ENCODE data around the gene RIN1. TPM values are rescaled to one million over a fixed set of nuclear protein-coding genes. Genes with fewer than 3 reads are reported as not detected.

Gene RIN1
- total and polyA plus RNA-seq, 2 of the 13 experiments (the other 11 are each of a cell fraction or from before 2014, with no cell fraction given): 2.4 to 4.1 TPM

DNA sequence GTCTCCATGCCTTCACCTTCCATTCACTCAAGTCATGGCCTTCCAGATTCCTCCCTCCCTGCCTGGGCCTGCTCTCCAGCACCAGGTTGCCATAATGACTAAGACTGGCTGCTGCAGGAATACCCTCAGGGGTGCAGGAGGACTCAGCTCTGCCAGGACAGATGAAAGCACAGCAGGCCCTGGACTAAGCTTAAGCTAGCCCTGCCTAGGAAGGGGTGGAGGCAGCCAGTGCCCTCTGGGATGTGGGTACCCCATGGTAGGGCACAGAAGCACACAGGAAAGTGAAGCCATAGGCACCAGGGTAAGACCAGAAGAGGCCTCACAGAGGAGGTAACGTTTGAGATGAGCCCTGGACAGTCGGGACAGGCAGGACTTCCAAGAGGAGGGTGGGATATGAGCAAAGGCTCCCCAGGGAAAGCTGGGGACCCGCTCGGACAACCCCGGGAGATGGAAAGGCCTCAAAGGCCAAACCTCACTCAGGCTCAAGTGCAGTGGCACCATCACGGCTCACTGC lies 3.0 kb upstream of the RIN1 start:
- CTCF ChIA-PET (ENCODE audit: low intra/inter-chr PET ratio, low total read pairs): no interaction called here
- Histone ChIP-seq H3K9ac (ENCODE audit: insufficient read depth, low read depth, low read length) (no peak overlapping the region), H3K4me3 (replicated peaks in 1 of 3; ENCODE audit: insufficient read depth in 1 of 3, low read depth in 2 of 3, low read length in 3 of 3) (no peak overlapping the region), H3K27ac (ENCODE audit: extremely low read length, insufficient read depth, low read length) (no peak overlapping the region), H3K79me2 (ENCODE audit: insufficient read depth, low read length) (peaks cover 12% of the 10 kb centered on the region), H3K9me3 (ENCODE audit: low read length) (no peaks in the 10 kb centered on the region), H3K36me3 (replicated peaks in 1 of 2; ENCODE audit: control insufficient read depth in 1 of 2, insufficient read depth in 2 of 2, low read length in 2 of 2) (peaks cover 19 to 29% of the 10 kb centered on the region in 2 experiments; a peak in 4 of 5 replicates), H4K20me1 (ENCODE audit: insufficient read depth, low read length) (no peaks in the 10 kb centered on the region), H3K4me2 (ENCODE audit: low read depth, low read length) (no peak overlapping the region), H3K4me1 (ENCODE audit: insufficient read depth, low read length) (peaks cover 32% of the 10 kb centered on the region), H2AFZ (ENCODE audit: low read length) (no peak overlapping the region), H3K27me3 (ENCODE audit: control insufficient read depth in 1 of 2, insufficient read depth in 2 of 2, low read length in 2 of 2) (no peaks in the 10 kb centered on the region; a peak in 1 of 5 replicates)
- no peak for ATAC-seq
- DNase-seq (ENCODE audit: low spot score): no peak
- POLR2A ChIA-PET: interaction anchor here (1.3 kb wide), 1 partner anchor 50 kb away, joined by 3 read pairs; the partner anchor contains the start of gene YIF1A
- no peak for FAIRE-seq
- BruUV-seq (replicated peaks): no TSS peak
- intact Hi-C loops (cut with micrococcal nuclease; ENCODE audit: unreplicated experiment): no loop called here
- in situ Hi-C loops (cut with HindIII; ENCODE audit: extremely low pct_ligation_motif_present, low pct_unique_long_range_greater_than_20kb): no loop called here
- 89% methylated on average over 5 of the region's 6 CpGs for WGBS (ENCODE audit: low lambda C conversion rate)
- TF ChIP-seq ASH2L (IDR thresholded peaks at IDR 0.05; ENCODE audit: insufficient read length, low read depth, low read length) (no peak), RFX1 (IDR thresholded peaks at IDR 0.05) (no peak), ZNF747 (CRISPR knock-in tag; IDR thresholded peaks at IDR 0.05; ENCODE audit: borderline replicate concordance) (no peak), ZNF850 (CRISPR knock-in tag; conservative IDR thresholded peaks at IDR 0.05) (no peak), SOX6 (IDR thresholded peaks at IDR 0.05) (no peak), SOX6 (CRISPR knock-in tag; IDR thresholded peaks at IDR 0.05) (no peak)
- TF ChIP-seq, protein P1, sequence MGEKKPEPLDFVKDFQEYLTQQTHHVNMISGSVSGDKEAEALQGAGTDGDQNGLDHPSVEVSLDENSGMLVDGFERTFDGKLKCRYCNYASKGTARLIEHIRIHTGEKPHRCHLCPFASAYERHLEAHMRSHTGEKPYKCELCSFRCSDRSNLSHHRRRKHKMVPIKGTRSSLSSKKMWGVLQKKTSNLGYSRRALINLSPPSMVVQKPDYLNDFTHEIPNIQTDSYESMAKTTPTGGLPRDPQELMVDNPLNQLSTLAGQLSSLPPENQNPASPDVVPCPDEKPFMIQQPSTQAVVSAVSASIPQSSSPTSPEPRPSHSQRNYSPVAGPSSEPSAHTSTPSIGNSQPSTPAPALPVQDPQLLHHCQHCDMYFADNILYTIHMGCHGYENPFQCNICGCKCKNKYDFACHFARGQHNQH (CRISPR knock-in tag; IDR thresholded peaks at IDR 0.05): no peak
- TF ChIP-seq, protein P2, sequence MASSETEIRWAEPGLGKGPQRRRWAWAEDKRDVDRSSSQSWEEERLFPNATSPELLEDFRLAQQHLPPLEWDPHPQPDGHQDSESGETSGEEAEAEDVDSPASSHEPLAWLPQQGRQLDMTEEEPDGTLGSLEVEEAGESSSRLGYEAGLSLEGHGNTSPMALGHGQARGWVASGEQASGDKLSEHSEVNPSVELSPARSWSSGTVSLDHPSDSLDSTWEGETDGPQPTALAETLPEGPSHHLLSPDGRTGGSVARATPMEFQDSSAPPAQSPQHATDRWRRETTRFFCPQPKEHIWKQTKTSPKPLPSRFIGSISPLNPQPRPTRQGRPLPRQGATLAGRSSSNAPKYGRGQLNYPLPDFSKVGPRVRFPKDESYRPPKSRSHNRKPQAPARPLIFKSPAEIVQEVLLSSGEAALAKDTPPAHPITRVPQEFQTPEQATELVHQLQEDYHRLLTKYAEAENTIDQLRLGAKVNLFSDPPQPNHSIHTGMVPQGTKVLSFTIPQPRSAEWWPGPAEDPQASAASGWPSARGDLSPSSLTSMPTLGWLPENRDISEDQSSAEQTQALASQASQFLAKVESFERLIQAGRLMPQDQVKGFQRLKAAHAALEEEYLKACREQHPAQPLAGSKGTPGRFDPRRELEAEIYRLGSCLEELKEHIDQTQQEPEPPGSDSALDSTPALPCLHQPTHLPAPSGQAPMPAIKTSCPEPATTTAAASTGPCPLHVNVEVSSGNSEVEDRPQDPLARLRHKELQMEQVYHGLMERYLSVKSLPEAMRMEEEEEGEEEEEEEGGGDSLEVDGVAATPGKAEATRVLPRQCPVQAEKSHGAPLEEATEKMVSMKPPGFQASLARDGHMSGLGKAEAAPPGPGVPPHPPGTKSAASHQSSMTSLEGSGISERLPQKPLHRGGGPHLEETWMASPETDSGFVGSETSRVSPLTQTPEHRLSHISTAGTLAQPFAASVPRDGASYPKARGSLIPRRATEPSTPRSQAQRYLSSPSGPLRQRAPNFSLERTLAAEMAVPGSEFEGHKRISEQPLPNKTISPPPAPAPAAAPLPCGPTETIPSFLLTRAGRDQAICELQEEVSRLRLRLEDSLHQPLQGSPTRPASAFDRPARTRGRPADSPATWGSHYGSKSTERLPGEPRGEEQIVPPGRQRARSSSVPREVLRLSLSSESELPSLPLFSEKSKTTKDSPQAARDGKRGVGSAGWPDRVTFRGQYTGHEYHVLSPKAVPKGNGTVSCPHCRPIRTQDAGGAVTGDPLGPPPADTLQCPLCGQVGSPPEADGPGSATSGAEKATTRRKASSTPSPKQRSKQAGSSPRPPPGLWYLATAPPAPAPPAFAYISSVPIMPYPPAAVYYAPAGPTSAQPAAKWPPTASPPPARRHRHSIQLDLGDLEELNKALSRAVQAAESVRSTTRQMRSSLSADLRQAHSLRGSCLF (CRISPR knock-in tag; IDR thresholded peaks at IDR 0.05; ENCODE audit: borderline replicate concordance): no peak
- TF ChIP-seq, protein P3, sequence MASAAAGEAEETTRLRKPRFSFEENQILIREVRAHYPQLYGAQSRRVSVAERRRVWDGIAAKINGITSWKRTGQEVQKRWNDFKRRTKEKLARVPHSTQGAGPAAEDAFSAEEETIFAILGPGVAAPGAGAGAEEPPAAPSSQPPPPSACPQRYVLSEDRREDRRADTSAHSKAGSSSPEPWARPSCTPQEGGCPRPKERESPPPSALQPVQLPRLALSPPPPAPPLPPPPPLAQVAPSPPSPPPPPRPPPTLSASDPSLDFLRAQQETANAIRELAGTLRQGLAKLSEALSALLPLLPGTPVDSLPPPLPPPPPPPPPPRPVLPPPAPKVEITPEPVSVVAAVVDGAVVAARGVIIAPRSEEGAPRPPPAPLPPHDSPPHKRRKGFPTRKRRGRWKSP (CRISPR knock-in tag; IDR thresholded peaks at IDR 0.05): no peak
- TF ChIP-seq, protein P4, sequence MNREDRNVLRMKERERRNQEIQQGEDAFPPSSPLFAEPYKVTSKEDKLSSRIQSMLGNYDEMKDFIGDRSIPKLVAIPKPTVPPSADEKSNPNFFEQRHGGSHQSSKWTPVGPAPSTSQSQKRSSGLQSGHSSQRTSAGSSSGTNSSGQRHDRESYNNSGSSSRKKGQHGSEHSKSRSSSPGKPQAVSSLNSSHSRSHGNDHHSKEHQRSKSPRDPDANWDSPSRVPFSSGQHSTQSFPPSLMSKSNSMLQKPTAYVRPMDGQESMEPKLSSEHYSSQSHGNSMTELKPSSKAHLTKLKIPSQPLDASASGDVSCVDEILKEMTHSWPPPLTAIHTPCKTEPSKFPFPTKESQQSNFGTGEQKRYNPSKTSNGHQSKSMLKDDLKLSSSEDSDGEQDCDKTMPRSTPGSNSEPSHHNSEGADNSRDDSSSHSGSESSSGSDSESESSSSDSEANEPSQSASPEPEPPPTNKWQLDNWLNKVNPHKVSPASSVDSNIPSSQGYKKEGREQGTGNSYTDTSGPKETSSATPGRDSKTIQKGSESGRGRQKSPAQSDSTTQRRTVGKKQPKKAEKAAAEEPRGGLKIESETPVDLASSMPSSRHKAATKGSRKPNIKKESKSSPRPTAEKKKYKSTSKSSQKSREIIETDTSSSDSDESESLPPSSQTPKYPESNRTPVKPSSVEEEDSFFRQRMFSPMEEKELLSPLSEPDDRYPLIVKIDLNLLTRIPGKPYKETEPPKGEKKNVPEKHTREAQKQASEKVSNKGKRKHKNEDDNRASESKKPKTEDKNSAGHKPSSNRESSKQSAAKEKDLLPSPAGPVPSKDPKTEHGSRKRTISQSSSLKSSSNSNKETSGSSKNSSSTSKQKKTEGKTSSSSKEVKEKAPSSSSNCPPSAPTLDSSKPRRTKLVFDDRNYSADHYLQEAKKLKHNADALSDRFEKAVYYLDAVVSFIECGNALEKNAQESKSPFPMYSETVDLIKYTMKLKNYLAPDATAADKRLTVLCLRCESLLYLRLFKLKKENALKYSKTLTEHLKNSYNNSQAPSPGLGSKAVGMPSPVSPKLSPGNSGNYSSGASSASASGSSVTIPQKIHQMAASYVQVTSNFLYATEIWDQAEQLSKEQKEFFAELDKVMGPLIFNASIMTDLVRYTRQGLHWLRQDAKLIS (CRISPR knock-in tag; IDR thresholded peaks at IDR 0.05): no peak
- TF ChIP-seq, protein P5, sequence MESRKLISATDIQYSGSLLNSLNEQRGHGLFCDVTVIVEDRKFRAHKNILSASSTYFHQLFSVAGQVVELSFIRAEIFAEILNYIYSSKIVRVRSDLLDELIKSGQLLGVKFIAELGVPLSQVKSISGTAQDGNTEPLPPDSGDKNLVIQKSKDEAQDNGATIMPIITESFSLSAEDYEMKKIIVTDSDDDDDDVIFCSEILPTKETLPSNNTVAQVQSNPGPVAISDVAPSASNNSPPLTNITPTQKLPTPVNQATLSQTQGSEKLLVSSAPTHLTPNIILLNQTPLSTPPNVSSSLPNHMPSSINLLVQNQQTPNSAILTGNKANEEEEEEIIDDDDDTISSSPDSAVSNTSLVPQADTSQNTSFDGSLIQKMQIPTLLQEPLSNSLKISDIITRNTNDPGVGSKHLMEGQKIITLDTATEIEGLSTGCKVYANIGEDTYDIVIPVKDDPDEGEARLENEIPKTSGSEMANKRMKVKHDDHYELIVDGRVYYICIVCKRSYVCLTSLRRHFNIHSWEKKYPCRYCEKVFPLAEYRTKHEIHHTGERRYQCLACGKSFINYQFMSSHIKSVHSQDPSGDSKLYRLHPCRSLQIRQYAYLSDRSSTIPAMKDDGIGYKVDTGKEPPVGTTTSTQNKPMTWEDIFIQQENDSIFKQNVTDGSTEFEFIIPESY (CRISPR knock-in tag; IDR thresholded peaks at IDR 0.05): no peak

Measured in HepG2 (cell line).